H1 (cell line): Measurements from ENCODE around the gene PELI2. TPM values are rescaled to one million over a fixed set of nuclear protein-coding genes. Genes with fewer than 3 reads are reported as not detected.

Experiments used
- CTCF ChIA-PET: fragments of 300-600 bp; sonication (Branson Sonifier 250); formaldehyde crosslinking; loops from one replicate; lab custom pipeline; 2021; ENCODE audit not compliant: partially characterized antibody; lab: Charles Lee
- POLR2A ChIA-PET: fragments of 300-600 bp; sonication (Branson Sonifier 250); formaldehyde crosslinking; loops from one replicate; lab custom pipeline; 2021; ENCODE audit warnings: inconsistent platforms; ENCODE audit not compliant: partially characterized antibody; lab: Charles Lee
- DNase-seq, 2 experiments: peaks; one replicate each; pipeline versions ENCODE4 v3.0.0 to v3.0.0-alpha.2; 2010 to 2022; ENCODE audit warnings: low spot score in 2 of 2, low read depth in 1 of 2, mixed read lengths in 1 of 2
- FAIRE-seq: peaks from 2 replicates; lab custom pipeline; 2011; peaks lifted over from hg19 to GRCh38; lab: Jason Lieb, UNC
- H2AFZ ChIP-seq: 2 replicates; pipeline ENCODE4 v1.8.1; 2012; ENCODE audit warnings: low read length, inconsistent platforms
- H2AK5ac ChIP-seq: 2 replicates; pipeline ENCODE4 v1.6.1; 2013; ENCODE audit warnings: low read depth, low read length
- H2BK120ac ChIP-seq: replicated peaks from 2 replicates; pipeline ENCODE3; 2013; ENCODE audit warnings: low read depth, low read length, inconsistent platforms
- H2BK12ac ChIP-seq: 2 replicates; pipeline ENCODE4 v1.6.1; 2013; ENCODE audit warnings: low read depth, low read length
- H2BK15ac ChIP-seq: 2 replicates; pipeline ENCODE4 v1.6.1; 2013; ENCODE audit warnings: low read length
- H2BK20ac ChIP-seq: 2 replicates; pipeline ENCODE4 v1.6.1; 2013; ENCODE audit warnings: low read length
- H2BK5ac ChIP-seq: 2 replicates; pipeline ENCODE4 v1.6.1; 2013; ENCODE audit warnings: low read depth, low read length
- H3K14ac ChIP-seq: 2 replicates; pipeline ENCODE4 v1.6.1; 2013; ENCODE audit warnings: inconsistent platforms; ENCODE audit not compliant: insufficient read length
- H3K18ac ChIP-seq: 2 replicates; pipeline ENCODE4 v1.6.1; 2013; ENCODE audit warnings: low read length; ENCODE audit errors: extremely low read depth
- H3K23ac ChIP-seq: 2 replicates; pipeline ENCODE4 v1.6.1; 2013; ENCODE audit warnings: inconsistent platforms; ENCODE audit not compliant: insufficient read length
- H3K23me2 ChIP-seq: 2 replicates; pipeline ENCODE4 v1.6.1; 2013; ENCODE audit warnings: low read depth, low read length
- H3K27ac ChIP-seq: 2 replicates; pipeline ENCODE4 v1.6.1; 2011; ENCODE audit warnings: low read depth, low read length, inconsistent platforms
- H3K27me3 ChIP-seq, 4 experiments: replicated peaks in 1 of 4; 1 replicate in 1 of 4; 2 replicates in 3 of 4; pipeline versions ENCODE4 v1.6.1 to v1.8.1; 2011 to 2013; ENCODE audit warnings: low read length in 3 of 4, mild to moderate bottlenecking in 3 of 4, inconsistent platforms in 2 of 4, mixed read lengths in 2 of 4, moderate library complexity in 1 of 4; ENCODE audit not compliant: control insufficient read depth in 3 of 4, insufficient read depth in 3 of 4; ENCODE audit errors: extremely low read depth in 1 of 4
- H3K36me3 ChIP-seq, 4 experiments: 2 replicates each; pipeline versions ENCODE4 v1.6.1 to v1.8.1; 2011 to 2013; ENCODE audit warnings: mild to moderate bottlenecking in 4 of 4, low read length in 3 of 4, moderate library complexity in 2 of 4, control low read depth in 1 of 4, inconsistent platforms in 1 of 4; ENCODE audit not compliant: insufficient read depth in 4 of 4, control insufficient read depth in 2 of 4
- H3K4ac ChIP-seq: replicated peaks from 2 replicates; pipeline ENCODE3; 2013; ENCODE audit warnings: low read length, low read depth, mixed read lengths, inconsistent platforms; ENCODE audit not compliant: insufficient read length
- H3K4me1 ChIP-seq, 4 experiments: replicated peaks in 1 of 4; 1 replicate in 1 of 4; 2 replicates in 3 of 4; pipeline versions ENCODE4 v1.6.1 to v1.8.1; 2011 to 2013; ENCODE audit warnings: low read length in 3 of 4, inconsistent platforms in 2 of 4, mixed read lengths in 1 of 4; ENCODE audit not compliant: insufficient read depth in 4 of 4, control insufficient read depth in 3 of 4
- H3K4me2 ChIP-seq, 2 experiments: 2 replicates each; pipeline versions ENCODE4 v1.6.1 to v1.8.1; 2011 to 2013; ENCODE audit warnings: low read depth in 2 of 2, low read length in 2 of 2, control low read depth in 1 of 2, inconsistent platforms in 1 of 2, mild to moderate bottlenecking in 1 of 2; ENCODE audit not compliant: insufficient read depth in 1 of 2
- H3K4me3 ChIP-seq, 4 experiments: fragments of 200-600, 300-600 bp in 1 of 4; sonication (generic), shearing (Covaris generic), sonication (Bioruptor Twin) in 1 of 4; 2 replicates each; pipeline versions ENCODE4 v1.5.1 to v1.8.1; 2011 to 2016; ENCODE audit warnings: low read length in 4 of 4, low read depth in 3 of 4, control low read depth in 2 of 4, inconsistent platforms in 2 of 4, mild to moderate bottlenecking in 2 of 4, mixed read lengths in 1 of 4, moderate library complexity in 1 of 4; ENCODE audit not compliant: insufficient read depth in 2 of 4; ENCODE audit errors: extremely low read depth in 1 of 4
- H3K56ac ChIP-seq: replicated peaks from 2 replicates; pipeline ENCODE3; 2013; ENCODE audit warnings: low read depth, mild to moderate bottlenecking, mixed read lengths, low read length, inconsistent platforms; ENCODE audit not compliant: insufficient read length
- H3K79me1 ChIP-seq: 2 replicates; pipeline ENCODE4 v1.6.1; 2013; ENCODE audit warnings: low read depth, low read length, control low read depth
- H3K79me2 ChIP-seq, 2 experiments: 2 replicates each; pipeline versions ENCODE4 v1.6.1 to v1.8.1; 2012 to 2013; ENCODE audit warnings: low read length in 2 of 2, mild to moderate bottlenecking in 2 of 2, inconsistent platforms in 1 of 2; ENCODE audit not compliant: insufficient read depth in 2 of 2, control insufficient read depth in 1 of 2
- H3K9ac ChIP-seq, 4 experiments: replicated peaks in 1 of 4; 1 replicate in 1 of 4; 2 replicates in 3 of 4; pipeline versions ENCODE4 v1.6.1 to v1.8.1; 2011 to 2013; ENCODE audit warnings: low read depth in 3 of 4, low read length in 3 of 4, control low read depth in 2 of 4, mild to moderate bottlenecking in 2 of 4, moderate library complexity in 2 of 4, inconsistent platforms in 1 of 4; ENCODE audit errors: extremely low read depth in 1 of 4
- H3K9me3 ChIP-seq, 2 experiments: 2 replicates each; pipeline versions ENCODE4 v1.6.1 to v1.8.1; 2012 to 2013; ENCODE audit warnings: mild to moderate bottlenecking in 2 of 2, moderate library complexity in 2 of 2, control low read depth in 1 of 2, inconsistent platforms in 1 of 2, low read depth in 1 of 2, low read length in 1 of 2, mixed read lengths in 1 of 2; ENCODE audit not compliant: insufficient read depth in 2 of 2
- H4K20me1 ChIP-seq, 2 experiments: replicated peaks in 1 of 2; 2 replicates each; pipeline versions ENCODE3 to v1.8.1; 2011 to 2013; ENCODE audit warnings: inconsistent platforms in 2 of 2, low read length in 2 of 2, mild to moderate bottlenecking in 1 of 2; ENCODE audit not compliant: insufficient read depth in 2 of 2, control insufficient read depth in 1 of 2
- H4K5ac ChIP-seq: 2 replicates; pipeline ENCODE4 v1.6.1; 2013; ENCODE audit warnings: low read length, low read depth, mixed read lengths, inconsistent platforms; ENCODE audit not compliant: insufficient read length
- H4K8ac ChIP-seq: 2 replicates; pipeline ENCODE4 v1.8.0; 2013; ENCODE audit warnings: mild to moderate bottlenecking, moderate library complexity, low read length, inconsistent platforms; ENCODE audit not compliant: insufficient read depth; ENCODE audit errors: extremely low read depth
- H4K91ac ChIP-seq: replicated peaks from 2 replicates; pipeline ENCODE3; 2013; ENCODE audit warnings: low read length, mixed read lengths, inconsistent platforms; ENCODE audit not compliant: insufficient read length
- EP300 ChIP-seq, 2 experiments: IDR thresholded peaks; 1 replicate in 1 of 2; 2 replicates in 1 of 2; pipeline ENCODE4 v1.6.1; 2011 to 2012; ENCODE audit warnings: low read depth in 2 of 2, low read length in 2 of 2, mild to moderate bottlenecking in 2 of 2, borderline replicate concordance in 1 of 2, inconsistent platforms in 1 of 2, moderate library complexity in 1 of 2
- WGBS, 2 experiments: shearing (Covaris generic) in 1 of 2; methylation state at CpG; one replicate each; pipeline versions ENCODE4 v1.1.6 to v1.1.7; 2013 to 2015; ENCODE audit warnings: low lambda C conversion rate in 2 of 2, mixed read lengths in 2 of 2, inconsistent platforms in 1 of 2, low coverage in 1 of 2, missing lambda C conversion rate in 1 of 2; ENCODE audit not compliant: insufficient replicate concordance in 2 of 2, insufficient coverage in 1 of 2, insufficient read length in 1 of 2; ENCODE audit errors: extremely low coverage in 1 of 2, missing lambda C conversion rate in 1 of 2; 5-methylcytosine and 5-hydroxymethylcytosine counted together
- polyA plus RNA-seq, 7 experiments: library from polyadenylated mRNA; depleted of rRNA in 3 of 7; stranded (reverse) in 5 of 7; unstranded in 2 of 7; fragments of >200 nt in 5 of 7; fragments of 200-250 nt in 2 of 7; gene quantifications; 1 replicate in 5 of 7; 2 replicates in 1 of 7; 4 replicates in 1 of 7; pipeline versions ENCODE4 v1.2.1 to v1.2.3, GENCODE V29; 2011 to 2013; ENCODE audit warnings: missing spikeins in 2 of 7, mixed read lengths in 2 of 7
- total RNA-seq: library from RNA; stranded (reverse); fragmentation: NEBNext Ultra II Directional; extraction: Animal tissue kit (Norgen Biotek cat#: 25700); gene quantifications from 2 replicates; pipeline ENCODE4 v1.2.1, GENCODE V29; 2021

Gene PELI2
- total and polyA plus RNA-seq, 2 of the 8 experiments (the other 6 are each of a cell fraction or from before 2014, with no cell fraction given): 14.6 to 25.7 TPM

GRCh38 chr14:56280843-56281242 lies 162.6 kb downstream of the PELI2 start:
- Histone ChIP-seq H3K79me2 (no peaks in the 10 kb centered on the region; a peak in 1 of 4 replicates), H3K9me3 (peaks cover 10 to 11% of the 10 kb centered on the region in 2 experiments; a peak in 2 of 4 replicates), H2AK5ac (no peak overlapping the region), H4K5ac (no peak overlapping the region), H2BK5ac (no peak overlapping the region), H3K4me2 (no peak overlapping the region), H3K9ac (no peak overlapping the region), H2BK20ac (no peak overlapping the region), H3K23ac (no peak overlapping the region), H3K36me3 (no peaks in the 10 kb centered on the region), H3K18ac (no peak overlapping the region), H3K27me3 (no peaks in the 10 kb centered on the region), H3K4ac (no peak overlapping the region), H4K20me1 (peaks cover 0 to 1% of the 10 kb centered on the region in 2 experiments), H2BK120ac (no peak overlapping the region), H4K91ac (no peak overlapping the region), H2BK12ac (no peak overlapping the region), H3K27ac (no peak overlapping the region), H2AFZ (no peak overlapping the region), H3K4me3 (no peak overlapping the region), H3K56ac (no peak overlapping the region), H3K4me1 (no peaks in the 10 kb centered on the region), H3K23me2 (no peaks in the 10 kb centered on the region), H3K79me1 (no peaks in the 10 kb centered on the region), H3K14ac (no peak overlapping the region), H2BK15ac (no peak overlapping the region), H4K8ac (no peak overlapping the region)
- no peak for DNase-seq
- CTCF ChIA-PET: no interaction called here
- 91% methylated on average over 2 of the region's 2 CpGs; no CpG with 5 or more reads in 1 of the 2 experiments for WGBS, 2 experiments
- POLR2A ChIA-PET: no interaction called here
- no peak for FAIRE-seq
- TF ChIP-seq EP300 (IDR thresholded peaks at IDR 0.05; ENCODE audit: borderline replicate concordance in 1 of 2, low read depth in 2 of 2, low read length in 2 of 2): no peak
